NK-92 treated with Interleukin-12 subunit alpha and Interleukin-12 subunit beta, amount 100 ng/mL, for 24 hours (cell line): ENCODE results near the gene GUCA2B.

ENCODE experiments used
- DNase-seq: peaks from one replicate; lab custom pipeline; 2025; lab: John Stamatoyannopoulos, UW

GUCA2B gene

GRCh38 chr1:42143896-42144710 is 9.1 kb upstream of the GUCA2B start:
- no peak for DNase-seq

- no peak for DNase-seq
Observed at GRCh38 chr1:42144711-42145388, 8.4 kb upstream of the GUCA2B start.

- no peak for DNase-seq
Observed at GRCh38 chr1:42145389-42145716, 7.9 kb upstream of the GUCA2B start.

- no peak for DNase-seq
Observed at GRCh38 chr1:42145764-42146625, 7.2 kb upstream of the GUCA2B start.

GRCh38 chr1:42146626-42147320 is 6.4 kb upstream of the GUCA2B start:
- DNase-seq = peak; percentile 52

GRCh38 chr1:42148166-42148565 is 5.0 kb upstream of the GUCA2B start:
- no peak for DNase-seq

GRCh38 chr1:42150651-42151050 is 2.6 kb upstream of the GUCA2B start:
- no peak for DNase-seq

- no peak for DNase-seq
Observed at GRCh38 chr1:42152119-42152518, 1.1 kb upstream of the GUCA2B start.

GRCh38 chr1:42153624-42154023 is 414 bp downstream of the GUCA2B start:
- no peak for DNase-seq

GRCh38 chr1:42154685-42155084 is 1.5 kb downstream of the GUCA2B start:
- no peak for DNase-seq

- DNase-seq = no peak
Observed at GRCh38 chr1:42155362-42155761, 2.2 kb downstream of the GUCA2B start.

- no peak for DNase-seq
Observed at GRCh38 chr1:42157667-42158066, 4.5 kb downstream of the GUCA2B start.

GRCh38 chr1:42158189-42158588 is 5.0 kb downstream of the GUCA2B start:
- DNase-seq = no peak

GRCh38 chr1:42162181-42162580 is 9.0 kb downstream of the GUCA2B start:
- DNase-seq = no peak

GRCh38 chr1:42163114-42163513 is 9.9 kb downstream of the GUCA2B start:
- no peak for DNase-seq

- DNase-seq = no peak
Observed at GRCh38 chr1:42163536-42164503, 10.6 kb downstream of the GUCA2B start.

GRCh38 chr1:42164551-42165420 is 11.6 kb downstream of the GUCA2B start, which contains the start of gene GUCA2A:
Gene GUCA2A, minus strand, starts transcription at chr1:42164745. Its CDS starts 33 bp downstream, at chr1:42164712.
- DNase-seq = no peak

- no peak for DNase-seq
Observed at GRCh38 chr1:42165511-42166210, 12.5 kb downstream of the GUCA2B start.
